ENCODE results near the gene CPN2. TPM values are rescaled to one million over a fixed set of nuclear protein-coding genes. Genes with fewer than 3 reads are reported as not detected.

CPN2 gene
- total RNA-seq, 6 donors from 2014 or later: 0.10 TPM; not detected in 5

DNA sequence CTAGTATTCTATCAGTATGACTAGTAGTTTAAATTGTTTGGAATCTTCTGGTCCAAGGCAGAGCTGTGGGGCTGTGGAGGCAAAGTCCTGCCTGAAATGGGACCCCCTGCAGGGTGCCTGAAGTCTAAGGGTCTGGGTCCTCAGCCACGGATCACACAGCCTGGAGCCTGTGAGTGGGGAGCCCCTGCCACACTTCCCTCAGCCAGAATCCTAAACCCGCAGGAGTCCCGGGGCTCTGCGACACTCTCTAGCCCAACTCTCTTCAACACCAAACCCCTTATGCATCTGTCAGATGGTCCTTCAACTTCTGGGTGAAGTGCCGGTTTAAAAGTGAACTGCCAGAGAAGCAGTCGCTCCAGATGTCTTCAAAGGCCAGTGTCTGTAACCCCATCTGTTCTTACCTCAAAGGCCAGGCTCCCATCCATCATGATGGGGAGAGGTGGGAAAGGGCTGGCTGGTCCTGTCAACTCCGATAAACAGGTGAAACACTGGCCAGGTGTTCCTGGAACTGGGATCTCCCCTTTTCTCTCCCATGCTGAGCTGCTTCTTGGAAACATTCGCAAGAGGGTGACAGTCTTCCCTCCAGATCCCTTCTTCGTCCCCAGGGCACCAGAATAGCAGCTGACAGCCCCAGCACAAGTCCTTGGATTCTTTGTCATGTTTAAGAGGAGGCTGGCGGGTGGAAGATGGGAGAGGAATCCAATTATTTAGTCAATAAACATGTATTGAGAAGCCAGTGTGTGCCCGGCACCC is 45.6 kb downstream of the CPN2 start:
- no peaks in the 10 kb centered on the region for H3K9me3 ChIP-seq
- no peaks in the 10 kb centered on the region for H3K36me3 ChIP-seq
- DNase-seq (no peak), ATAC-seq (ENCODE audit: low FRiP score in 2 of 2) (no peak)
- no peak for TF ChIP-seq POLR2A (IDR thresholded peaks at IDR 0.05)
- TF ChIP-seq EP300 (IDR thresholded peaks at IDR 0.05): no peak
- TF ChIP-seq, protein P1, sequence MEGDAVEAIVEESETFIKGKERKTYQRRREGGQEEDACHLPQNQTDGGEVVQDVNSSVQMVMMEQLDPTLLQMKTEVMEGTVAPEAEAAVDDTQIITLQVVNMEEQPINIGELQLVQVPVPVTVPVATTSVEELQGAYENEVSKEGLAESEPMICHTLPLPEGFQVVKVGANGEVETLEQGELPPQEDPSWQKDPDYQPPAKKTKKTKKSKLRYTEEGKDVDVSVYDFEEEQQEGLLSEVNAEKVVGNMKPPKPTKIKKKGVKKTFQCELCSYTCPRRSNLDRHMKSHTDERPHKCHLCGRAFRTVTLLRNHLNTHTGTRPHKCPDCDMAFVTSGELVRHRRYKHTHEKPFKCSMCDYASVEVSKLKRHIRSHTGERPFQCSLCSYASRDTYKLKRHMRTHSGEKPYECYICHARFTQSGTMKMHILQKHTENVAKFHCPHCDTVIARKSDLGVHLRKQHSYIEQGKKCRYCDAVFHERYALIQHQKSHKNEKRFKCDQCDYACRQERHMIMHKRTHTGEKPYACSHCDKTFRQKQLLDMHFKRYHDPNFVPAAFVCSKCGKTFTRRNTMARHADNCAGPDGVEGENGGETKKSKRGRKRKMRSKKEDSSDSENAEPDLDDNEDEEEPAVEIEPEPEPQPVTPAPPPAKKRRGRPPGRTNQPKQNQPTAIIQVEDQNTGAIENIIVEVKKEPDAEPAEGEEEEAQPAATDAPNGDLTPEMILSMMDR (IDR thresholded peaks at IDR 0.05): no peak
- no peak for TF ChIP-seq POLR2AphosphoS5 (IDR thresholded peaks at IDR 0.05)
- H3K4me1 ChIP-seq: peaks cover 4 to 19% (median 13%) of the 10 kb centered on the region in 4 donors
- no peak overlapping the region for H3K27ac ChIP-seq
- H3K27me3 ChIP-seq: no peaks in the 10 kb centered on the region
- no peak overlapping the region for H3K4me3 ChIP-seq
- 90 to 92% methylated on average over 11 of the region's 11 CpGs for WGBS, 2 donors

DNA sequence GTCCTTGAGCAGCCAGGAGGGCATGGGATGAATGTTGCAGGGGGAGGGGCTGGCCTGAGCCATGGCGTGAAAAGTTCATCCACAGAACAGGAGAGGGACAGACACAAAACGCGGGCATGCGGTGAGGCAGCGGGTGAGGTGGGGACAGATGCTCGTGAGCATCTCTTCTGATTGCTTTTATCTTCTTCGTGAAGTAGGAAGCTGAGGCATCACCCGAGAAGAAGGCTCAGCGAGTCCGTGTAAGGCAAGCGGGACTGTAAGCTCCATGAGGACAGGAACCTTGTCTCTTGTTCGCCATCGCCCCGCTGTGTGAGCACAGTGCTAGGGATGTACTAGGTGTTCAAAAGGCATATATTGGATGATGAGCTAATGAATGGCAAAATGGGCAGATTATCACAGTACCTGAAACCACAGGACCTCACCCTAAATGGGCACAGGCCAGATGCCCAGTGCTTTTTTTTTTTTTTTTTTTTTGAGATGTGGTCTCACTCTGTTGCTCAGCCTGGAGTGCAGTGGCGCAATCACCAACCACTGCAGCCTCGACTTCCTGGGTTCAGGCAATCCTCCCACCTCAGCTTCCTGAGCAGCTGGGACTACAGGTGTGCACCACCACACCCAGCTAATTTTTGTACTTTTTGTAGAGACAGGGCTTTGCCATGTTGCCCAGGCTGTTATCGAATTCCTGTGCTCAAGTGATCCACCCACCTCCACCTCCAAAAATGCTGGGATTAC is 46.8 kb downstream of the CPN2 start:
- H3K36me3 ChIP-seq: no peaks in the 10 kb centered on the region
- WGBS, 2 donors: 94 to 96% methylated on average over 16 to 17 of the region's 17 CpGs
- no peak overlapping the region for H3K4me3 ChIP-seq
- DNase-seq: peak in 1 of 2 donors; percentile 45
- no peak overlapping the region for H3K27ac ChIP-seq
- ATAC-seq (ENCODE audit: low FRiP score in 2 of 2): no peak
- TF ChIP-seq, protein P1 (IDR thresholded peaks at IDR 0.05): no peak
- no peaks in the 10 kb centered on the region for H3K27me3 ChIP-seq
- peaks cover 9 to 25% (median 19%) of the 10 kb centered on the region in 4 donors for H3K4me1 ChIP-seq
- H3K9me3 ChIP-seq: no peaks in the 10 kb centered on the region

DNA sequence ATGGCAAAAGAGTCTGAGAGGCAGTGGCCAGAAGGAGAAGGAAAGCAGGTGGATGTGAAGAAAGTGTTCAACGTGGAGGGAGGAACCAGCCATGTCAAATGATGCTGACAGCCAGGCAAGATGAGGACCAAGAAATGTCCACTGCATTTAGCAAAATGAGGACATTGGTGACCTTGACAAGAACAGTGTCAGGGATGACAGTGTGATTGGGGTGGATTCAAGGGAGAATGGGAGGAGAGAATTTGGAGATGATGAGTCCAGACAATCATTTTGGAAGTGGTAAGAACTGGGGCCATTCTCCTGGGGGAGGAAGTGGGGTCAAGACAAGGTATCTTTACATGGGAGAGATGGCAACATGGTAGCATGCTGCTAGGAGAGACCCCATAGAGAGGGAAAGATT is 47.4 kb downstream of the CPN2 start:
- Histone ChIP-seq H3K36me3 (no peaks in the 10 kb centered on the region), H3K4me3 (no peak overlapping the region), H3K4me1 (peaks cover 9 to 25% (median 19%) of the 10 kb centered on the region in 4 donors), H3K27me3 (no peaks in the 10 kb centered on the region), H3K27ac (no peak overlapping the region), H3K9me3 (no peaks in the 10 kb centered on the region)
- DNase-seq: no peak
- no peak for TF ChIP-seq EP300 (IDR thresholded peaks at IDR 0.05)
- WGBS, 2 donors: 86% methylated on average over 1 of the region's 1 CpG
- no peak for ATAC-seq (ENCODE audit: low FRiP score in 2 of 2)

DNA sequence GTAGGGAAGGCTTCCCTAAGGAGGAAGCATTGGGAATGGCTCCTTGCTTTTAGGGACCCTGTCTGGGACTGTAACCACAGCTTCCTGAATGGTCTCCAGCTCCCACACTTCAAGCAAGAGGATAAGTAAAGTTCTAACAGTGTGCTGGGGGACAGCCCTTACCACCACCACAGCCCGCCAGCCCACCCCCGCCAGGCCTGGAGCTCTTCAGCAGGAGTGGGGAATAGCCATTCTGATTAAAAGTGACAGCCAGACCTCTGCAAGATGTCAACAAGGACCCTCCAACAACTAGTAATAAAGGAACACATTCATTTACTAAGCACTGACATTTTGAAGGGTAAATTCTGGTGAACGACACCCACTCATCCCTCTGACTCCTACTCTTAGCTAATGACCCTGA is 49.4 kb downstream of the CPN2 start:
- Histone ChIP-seq H3K27ac (no peak overlapping the region), H3K36me3 (no peaks in the 10 kb centered on the region), H3K4me3 (no peak overlapping the region), H3K27me3 (no peaks in the 10 kb centered on the region), H3K9me3 (no peaks in the 10 kb centered on the region), H3K4me1 (peaks cover 14 to 26% (median 22%) of the 10 kb centered on the region in 4 donors)
- ATAC-seq (ENCODE audit: low FRiP score in 2 of 2) (no peak), DNase-seq (no peak)
- TF ChIP-seq, protein P1 (IDR thresholded peaks at IDR 0.05): no peak
- TF ChIP-seq POLR2A (IDR thresholded peaks at IDR 0.05): no peak
- no peak for TF ChIP-seq POLR2AphosphoS5 (IDR thresholded peaks at IDR 0.05)
- no peak for TF ChIP-seq EP300 (IDR thresholded peaks at IDR 0.05)
- WGBS, 2 donors: 83 to 94% methylated on average over 3 of the region's 3 CpGs

DNA sequence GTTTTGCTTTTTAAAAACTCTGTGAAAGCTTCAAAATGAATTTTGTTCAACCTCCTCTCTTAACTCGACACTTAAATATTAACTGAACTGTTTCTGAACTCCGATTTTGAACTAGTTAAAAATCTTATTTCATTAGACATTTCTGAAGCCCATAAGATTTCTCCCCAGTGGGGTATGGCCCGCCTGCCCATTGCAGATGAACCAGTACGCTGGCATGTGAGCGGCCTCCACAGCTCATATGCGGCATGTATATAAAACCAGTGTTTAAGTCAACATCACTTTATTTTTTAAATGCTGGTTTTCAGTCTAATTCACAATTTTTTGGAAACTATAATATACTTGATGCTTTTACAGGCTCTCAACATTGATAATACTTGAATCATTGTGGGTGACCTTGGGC is 50.2 kb downstream of the CPN2 start:
- WGBS, 2 donors: 96% methylated on average over 6 of the region's 6 CpGs
- DNase-seq (no peak), ATAC-seq (ENCODE audit: low FRiP score in 2 of 2) (no peak)
- Histone ChIP-seq H3K9me3 (no peaks in the 10 kb centered on the region), H3K4me3 (no peak overlapping the region), H3K27ac (no peak overlapping the region), H3K27me3 (no peaks in the 10 kb centered on the region), H3K36me3 (no peaks in the 10 kb centered on the region), H3K4me1 (peaks cover 13 to 22% (median 18%) of the 10 kb centered on the region in 4 donors)
- TF ChIP-seq POLR2A (IDR thresholded peaks at IDR 0.05): no peak
- TF ChIP-seq POLR2AphosphoS5 (IDR thresholded peaks at IDR 0.05): no peak
- no peak for TF ChIP-seq EP300 (IDR thresholded peaks at IDR 0.05)
- TF ChIP-seq, protein P1 (IDR thresholded peaks at IDR 0.05): no peak
